SK-N-SH treated with all-trans-retinoic acid at 6 μM for 48 hours (cell line): ENCODE data around the gene PROM1.

Source experiments
- ATAC-seq: fragments of 200-7000 bp; cut with Tn5 transposase; 3 replicates; pipeline ENCODE4 v1.9.1; 2020; ENCODE audit warnings: mild to moderate bottlenecking, moderate library complexity
- ARNTL ChIP-seq: fragments of 450-650 bp; formaldehyde crosslinking; IDR thresholded peaks from 2 replicates; pipeline ENCODE4 v1.5.0; 2020; ENCODE audit warnings: low read depth, mild to moderate bottlenecking, moderate library complexity, borderline replicate concordance
- CREB5 ChIP-seq: fragments of 250-450 bp; sonication (Bioruptor Pico); IDR thresholded peaks from 2 replicates; pipeline ENCODE4 v1.5.1; 2020; ENCODE audit warnings: low read depth, mild to moderate bottlenecking, moderate library complexity
- CSDC2 ChIP-seq: fragments of 250-450 bp; sonication (Bioruptor Pico); IDR thresholded peaks from 2 replicates; pipeline ENCODE4 v1.5.0; 2020; ENCODE audit warnings: mild to moderate bottlenecking, moderate library complexity
- CSRNP3 ChIP-seq: fragments of 250-450 bp; sonication (Bioruptor Pico); IDR thresholded peaks from 2 replicates; pipeline ENCODE4 v1.5.1; 2021; ENCODE audit warnings: mild to moderate bottlenecking, moderate library complexity
- ESRRG ChIP-seq: fragments of 250-450 bp; sonication (Bioruptor Pico); IDR thresholded peaks from 2 replicates; pipeline ENCODE4 v1.6.1; 2021; ENCODE audit warnings: mild to moderate bottlenecking
- GLIS3 ChIP-seq: fragments of 250-450 bp; sonication (Bioruptor Pico); IDR thresholded peaks from 2 replicates; pipeline ENCODE4 v1.5.0; 2020; ENCODE audit warnings: mild to moderate bottlenecking, moderate library complexity
- ISL1 ChIP-seq: fragments of 250-450 bp; sonication (Bioruptor Pico); IDR thresholded peaks from 2 replicates; pipeline ENCODE4 v2.1.2; 2022; ENCODE audit warnings: mild to moderate bottlenecking, moderate library complexity
- OSR1 ChIP-seq: fragments of 250-450 bp; sonication (Bioruptor Pico); IDR thresholded peaks from 2 replicates; pipeline ENCODE4 v1.8.0; 2022; ENCODE audit warnings: moderate library complexity, mild to moderate bottlenecking, inconsistent platforms
- PATZ1 ChIP-seq: fragments of 250-450 bp; sonication (Bioruptor Pico); IDR thresholded peaks from 2 replicates; pipeline ENCODE4 v1.8.0; 2020; ENCODE audit warnings: mild to moderate bottlenecking, moderate library complexity, borderline replicate concordance
- POU6F1 ChIP-seq: fragments of 250-450 bp; sonication (Bioruptor Pico); IDR thresholded peaks from 2 replicates; pipeline ENCODE4 v1.8.0; 2021; ENCODE audit warnings: low read depth, mild to moderate bottlenecking, moderate library complexity, borderline replicate concordance
- PPARA ChIP-seq: fragments of 250-450 bp; sonication (Bioruptor Pico); IDR thresholded peaks from 2 replicates; pipeline ENCODE4 v1.5.0; 2020; ENCODE audit warnings: mild to moderate bottlenecking, borderline replicate concordance
- RARB ChIP-seq: fragments of 250-450 bp; sonication (Bioruptor Pico); IDR thresholded peaks from 2 replicates; pipeline ENCODE4 v1.8.0; 2021; ENCODE audit warnings: mild to moderate bottlenecking, moderate library complexity
- SNAI2 ChIP-seq: fragments of 250-450 bp; sonication (Bioruptor Pico); IDR thresholded peaks from 2 replicates; pipeline ENCODE4 v1.5.0; 2020; ENCODE audit warnings: mild to moderate bottlenecking, moderate library complexity
- TCF4 ChIP-seq: fragments of 250-450 bp; sonication (Bioruptor Pico); IDR thresholded peaks from 2 replicates; pipeline ENCODE4 v1.8.0; 2021; ENCODE audit warnings: mild to moderate bottlenecking, moderate library complexity, borderline replicate concordance
- TOX ChIP-seq: fragments of 250-450 bp; sonication (Bioruptor Pico); IDR thresholded peaks from 2 replicates; pipeline ENCODE4 v1.8.0; 2021; ENCODE audit warnings: mild to moderate bottlenecking, moderate library complexity, borderline replicate concordance
- ZFP30 ChIP-seq: fragments of 450-650 bp; formaldehyde crosslinking; IDR thresholded peaks from 2 replicates; pipeline ENCODE4 v1.5.0; 2022; ENCODE audit warnings: mild to moderate bottlenecking, moderate library complexity
- ZNF565 ChIP-seq: fragments of 450-650 bp; formaldehyde crosslinking; conservative IDR thresholded peaks from 2 replicates; pipeline ENCODE4 v1.5.0; 2020; ENCODE audit warnings: low read depth, mild to moderate bottlenecking, moderate library complexity
- ZNF70 ChIP-seq: fragments of 450-650 bp; formaldehyde crosslinking; IDR thresholded peaks from 2 replicates; pipeline ENCODE4 v1.5.0; 2020; ENCODE audit warnings: mild to moderate bottlenecking, moderate library complexity
- TF ChIP-seq, protein P1 (sequence below): fragments of 250-450 bp; sonication (Bioruptor Pico); IDR thresholded peaks from 2 replicates; pipeline ENCODE4 v1.5.0; 2020; ENCODE audit warnings: mild to moderate bottlenecking, moderate library complexity

Gene PROM1

GRCh38 chr4:16072168-16072567 is 11.7 kb downstream of the PROM1 start:
- no peak for ATAC-seq
- TF ChIP-seq ZNF70 (CRISPR knock-in tag): no peak
- no peak for TF ChIP-seq TCF4 (CRISPR knock-in tag)
- no peak for TF ChIP-seq GLIS3
- TF ChIP-seq ZFP30 (CRISPR knock-in tag): no peak
- no peak for TF ChIP-seq ESRRG (CRISPR knock-in tag)
- no peak for TF ChIP-seq OSR1 (CRISPR knock-in tag)
- TF ChIP-seq, protein P1, sequence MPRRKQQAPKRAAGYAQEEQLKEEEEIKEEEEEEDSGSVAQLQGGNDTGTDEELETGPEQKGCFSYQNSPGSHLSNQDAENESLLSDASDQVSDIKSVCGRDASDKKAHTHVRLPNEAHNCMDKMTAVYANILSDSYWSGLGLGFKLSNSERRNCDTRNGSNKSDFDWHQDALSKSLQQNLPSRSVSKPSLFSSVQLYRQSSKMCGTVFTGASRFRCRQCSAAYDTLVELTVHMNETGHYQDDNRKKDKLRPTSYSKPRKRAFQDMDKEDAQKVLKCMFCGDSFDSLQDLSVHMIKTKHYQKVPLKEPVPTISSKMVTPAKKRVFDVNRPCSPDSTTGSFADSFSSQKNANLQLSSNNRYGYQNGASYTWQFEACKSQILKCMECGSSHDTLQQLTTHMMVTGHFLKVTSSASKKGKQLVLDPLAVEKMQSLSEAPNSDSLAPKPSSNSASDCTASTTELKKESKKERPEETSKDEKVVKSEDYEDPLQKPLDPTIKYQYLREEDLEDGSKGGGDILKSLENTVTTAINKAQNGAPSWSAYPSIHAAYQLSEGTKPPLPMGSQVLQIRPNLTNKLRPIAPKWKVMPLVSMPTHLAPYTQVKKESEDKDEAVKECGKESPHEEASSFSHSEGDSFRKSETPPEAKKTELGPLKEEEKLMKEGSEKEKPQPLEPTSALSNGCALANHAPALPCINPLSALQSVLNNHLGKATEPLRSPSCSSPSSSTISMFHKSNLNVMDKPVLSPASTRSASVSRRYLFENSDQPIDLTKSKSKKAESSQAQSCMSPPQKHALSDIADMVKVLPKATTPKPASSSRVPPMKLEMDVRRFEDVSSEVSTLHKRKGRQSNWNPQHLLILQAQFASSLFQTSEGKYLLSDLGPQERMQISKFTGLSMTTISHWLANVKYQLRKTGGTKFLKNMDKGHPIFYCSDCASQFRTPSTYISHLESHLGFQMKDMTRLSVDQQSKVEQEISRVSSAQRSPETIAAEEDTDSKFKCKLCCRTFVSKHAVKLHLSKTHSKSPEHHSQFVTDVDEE (CRISPR knock-in tag): no peak
- TF ChIP-seq ARNTL (CRISPR knock-in tag): no peak
- no peak for TF ChIP-seq CSRNP3
- no peak for TF ChIP-seq ZNF565 (CRISPR knock-in tag)
- no peak for TF ChIP-seq TOX (CRISPR knock-in tag)
- TF ChIP-seq CREB5 (CRISPR knock-in tag): no peak
- no peak for TF ChIP-seq SNAI2 (CRISPR knock-in tag)

GRCh38 chr4:16070203-16070602 is 13.6 kb downstream of the PROM1 start:
- no peak for ATAC-seq
- TF ChIP-seq ISL1 (CRISPR knock-in tag) (no peak), OSR1 (CRISPR knock-in tag) (no peak), TCF4 (CRISPR knock-in tag) (no peak), SNAI2 (CRISPR knock-in tag) (no peak)

DNA sequence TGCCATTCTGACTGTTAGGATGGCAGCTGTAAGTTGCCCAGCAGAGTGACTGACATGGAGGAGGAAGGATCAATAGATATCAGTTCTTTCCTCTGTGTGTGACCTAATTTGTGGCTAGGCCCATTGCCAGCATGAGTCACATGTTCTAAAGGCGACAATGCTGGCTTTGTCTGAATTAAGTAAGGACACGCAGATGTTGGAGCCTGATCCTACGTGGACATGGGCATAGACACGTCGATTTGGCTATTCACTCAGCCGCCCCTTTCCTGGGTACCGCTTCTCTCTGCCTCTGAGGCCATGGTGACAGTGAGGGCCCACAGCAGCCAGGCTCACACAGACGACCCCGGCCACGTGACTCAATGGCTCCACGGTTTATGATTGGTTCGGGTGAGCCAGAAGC is 16.3 kb downstream of the PROM1 start:
- TF ChIP-seq POU6F1 (CRISPR knock-in tag) (no peak), ESRRG (CRISPR knock-in tag) (no peak), SNAI2 (CRISPR knock-in tag) (no peak), CSRNP3 (no peak), GLIS3 (no peak)
- ATAC-seq: no peak

DNA sequence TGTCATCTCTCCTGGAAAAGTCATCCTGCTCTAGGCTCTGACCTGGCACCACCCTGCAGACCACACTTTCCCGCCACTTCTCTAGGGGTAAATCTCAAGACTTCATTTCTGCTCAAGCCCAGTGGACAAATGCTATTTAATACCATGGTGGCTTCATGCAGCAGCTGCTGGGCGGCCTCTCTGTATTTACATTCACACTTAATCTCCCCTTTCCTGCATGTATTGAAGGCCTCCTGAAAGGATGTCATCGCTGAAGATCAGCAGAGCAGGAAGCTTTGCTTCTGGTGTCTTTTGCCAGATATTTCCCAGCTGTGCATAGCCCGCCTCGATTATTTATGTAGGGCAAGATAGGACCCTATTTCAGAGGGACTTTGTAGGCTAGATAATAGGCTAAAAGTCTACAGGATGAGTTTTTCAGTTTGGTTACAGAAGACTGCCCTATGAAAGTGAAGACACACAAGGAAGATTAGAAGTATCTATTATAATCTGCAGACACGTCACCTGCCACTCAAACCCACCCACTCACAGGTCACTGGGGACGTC is 17.2 kb downstream of the PROM1 start:
- no peak for ATAC-seq
- TF ChIP-seq ZNF70 (CRISPR knock-in tag): no peak
- no peak for TF ChIP-seq OSR1 (CRISPR knock-in tag)
- no peak for TF ChIP-seq RARB (CRISPR knock-in tag)
- no peak for TF ChIP-seq PATZ1 (CRISPR knock-in tag)
- no peak for TF ChIP-seq PPARA (CRISPR knock-in tag)
- no peak for TF ChIP-seq CSDC2
- TF ChIP-seq POU6F1 (CRISPR knock-in tag): no peak
- TF ChIP-seq ZFP30 (CRISPR knock-in tag): no peak
- TF ChIP-seq, protein P1 (CRISPR knock-in tag): no peak
